ENCODE results near the gene PPIL1.

GRCh38 chr6:36914227-36914794, 39.7 kb upstream of the PPIL1 start:
- TF ChIP-seq, protein P1, sequence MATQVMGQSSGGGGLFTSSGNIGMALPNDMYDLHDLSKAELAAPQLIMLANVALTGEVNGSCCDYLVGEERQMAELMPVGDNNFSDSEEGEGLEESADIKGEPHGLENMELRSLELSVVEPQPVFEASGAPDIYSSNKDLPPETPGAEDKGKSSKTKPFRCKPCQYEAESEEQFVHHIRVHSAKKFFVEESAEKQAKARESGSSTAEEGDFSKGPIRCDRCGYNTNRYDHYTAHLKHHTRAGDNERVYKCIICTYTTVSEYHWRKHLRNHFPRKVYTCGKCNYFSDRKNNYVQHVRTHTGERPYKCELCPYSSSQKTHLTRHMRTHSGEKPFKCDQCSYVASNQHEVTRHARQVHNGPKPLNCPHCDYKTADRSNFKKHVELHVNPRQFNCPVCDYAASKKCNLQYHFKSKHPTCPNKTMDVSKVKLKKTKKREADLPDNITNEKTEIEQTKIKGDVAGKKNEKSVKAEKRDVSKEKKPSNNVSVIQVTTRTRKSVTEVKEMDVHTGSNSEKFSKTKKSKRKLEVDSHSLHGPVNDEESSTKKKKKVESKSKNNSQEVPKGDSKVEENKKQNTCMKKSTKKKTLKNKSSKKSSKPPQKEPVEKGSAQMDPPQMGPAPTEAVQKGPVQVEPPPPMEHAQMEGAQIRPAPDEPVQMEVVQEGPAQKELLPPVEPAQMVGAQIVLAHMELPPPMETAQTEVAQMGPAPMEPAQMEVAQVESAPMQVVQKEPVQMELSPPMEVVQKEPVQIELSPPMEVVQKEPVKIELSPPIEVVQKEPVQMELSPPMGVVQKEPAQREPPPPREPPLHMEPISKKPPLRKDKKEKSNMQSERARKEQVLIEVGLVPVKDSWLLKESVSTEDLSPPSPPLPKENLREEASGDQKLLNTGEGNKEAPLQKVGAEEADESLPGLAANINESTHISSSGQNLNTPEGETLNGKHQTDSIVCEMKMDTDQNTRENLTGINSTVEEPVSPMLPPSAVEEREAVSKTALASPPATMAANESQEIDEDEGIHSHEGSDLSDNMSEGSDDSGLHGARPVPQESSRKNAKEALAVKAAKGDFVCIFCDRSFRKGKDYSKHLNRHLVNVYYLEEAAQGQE (IDR thresholded peaks at IDR 0.05; ENCODE audit: borderline replicate concordance), result no peak
- TF ChIP-seq, protein P2, sequence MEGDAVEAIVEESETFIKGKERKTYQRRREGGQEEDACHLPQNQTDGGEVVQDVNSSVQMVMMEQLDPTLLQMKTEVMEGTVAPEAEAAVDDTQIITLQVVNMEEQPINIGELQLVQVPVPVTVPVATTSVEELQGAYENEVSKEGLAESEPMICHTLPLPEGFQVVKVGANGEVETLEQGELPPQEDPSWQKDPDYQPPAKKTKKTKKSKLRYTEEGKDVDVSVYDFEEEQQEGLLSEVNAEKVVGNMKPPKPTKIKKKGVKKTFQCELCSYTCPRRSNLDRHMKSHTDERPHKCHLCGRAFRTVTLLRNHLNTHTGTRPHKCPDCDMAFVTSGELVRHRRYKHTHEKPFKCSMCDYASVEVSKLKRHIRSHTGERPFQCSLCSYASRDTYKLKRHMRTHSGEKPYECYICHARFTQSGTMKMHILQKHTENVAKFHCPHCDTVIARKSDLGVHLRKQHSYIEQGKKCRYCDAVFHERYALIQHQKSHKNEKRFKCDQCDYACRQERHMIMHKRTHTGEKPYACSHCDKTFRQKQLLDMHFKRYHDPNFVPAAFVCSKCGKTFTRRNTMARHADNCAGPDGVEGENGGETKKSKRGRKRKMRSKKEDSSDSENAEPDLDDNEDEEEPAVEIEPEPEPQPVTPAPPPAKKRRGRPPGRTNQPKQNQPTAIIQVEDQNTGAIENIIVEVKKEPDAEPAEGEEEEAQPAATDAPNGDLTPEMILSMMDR (IDR thresholded peaks at IDR 0.05; ENCODE audit: poor library complexity, severe bottlenecking), result no peak
- TF ChIP-seq EP300 (conservative IDR thresholded peaks at IDR 0.05; ENCODE audit: poor library complexity, severe bottlenecking), result no peak
- no peak for TF ChIP-seq POLR2AphosphoS5 (IDR thresholded peaks at IDR 0.05)
- TF ChIP-seq RAD21 (conservative IDR thresholded peaks at IDR 0.05), result no peak
- TF ChIP-seq EZH2 (IDR thresholded peaks at IDR 0.05; ENCODE audit: borderline replicate concordance, insufficient read depth, low read length, poor library complexity, severe bottlenecking), result no peak
- TF ChIP-seq SMC3 (conservative IDR thresholded peaks at IDR 0.05; ENCODE audit: poor library complexity), result no peak
- TF ChIP-seq TAF1 (IDR thresholded peaks at IDR 0.05; ENCODE audit: low read depth), result no peak
- TF ChIP-seq MXI1 (conservative IDR thresholded peaks at IDR 0.05; ENCODE audit: poor library complexity, severe bottlenecking), result no peak

Measured in neural cell (in vitro differentiated cells).